ENCODE results near the gene PRAME. TPM values are rescaled to one million over a fixed set of nuclear protein-coding genes. Genes with fewer than 3 reads are reported as not detected.

PRAME gene
- total and polyA plus RNA-seq, 2 of the 13 experiments (the other 11 are each of a cell fraction or from before 2014, with no cell fraction given): 0.11 to 0.83 TPM

DNA sequence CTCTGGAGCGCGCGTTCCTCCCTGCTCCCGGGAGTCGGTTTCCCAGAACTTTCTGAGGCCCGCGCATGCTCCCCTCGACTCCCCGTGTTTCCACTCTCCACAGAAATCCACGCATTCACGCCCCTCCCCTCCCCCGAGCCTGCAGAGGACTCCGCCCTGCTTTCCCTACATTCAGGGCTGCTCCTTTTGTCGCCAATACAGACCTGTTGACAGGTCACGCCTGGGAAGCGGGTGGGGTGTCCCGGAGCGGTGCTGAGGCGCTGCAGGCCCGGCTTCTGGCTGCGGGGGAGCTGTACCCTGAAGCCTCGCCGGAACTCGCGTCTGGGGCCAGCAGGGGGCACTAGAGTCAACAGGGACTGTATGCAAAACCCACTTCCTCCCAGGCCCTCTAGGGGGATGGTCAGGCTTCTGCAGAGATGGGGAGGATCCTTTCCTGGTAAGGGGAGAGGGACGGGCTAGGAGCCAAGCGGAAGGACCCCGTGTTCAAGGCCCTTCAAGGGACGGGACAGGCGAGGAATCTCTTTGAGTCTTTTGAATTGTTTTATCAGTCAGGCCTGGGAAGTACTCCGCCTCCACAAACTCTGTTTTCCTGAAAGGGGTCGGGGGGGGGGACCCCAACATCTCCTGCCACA, at the start of gene PRAME (continued):
- TF ChIP-seq ARHGAP35 (CRISPR knock-in tag; IDR thresholded peaks at IDR 0.05; ENCODE audit: borderline replicate concordance) (no peak), SP1 (IDR thresholded peaks at IDR 0.05) (no peak), SP1 (CRISPR knock-in tag; IDR thresholded peaks at IDR 0.05) (no peak), RFXAP (CRISPR knock-in tag; IDR thresholded peaks at IDR 0.05; ENCODE audit: borderline replicate concordance) (no peak), ZNF263 (CRISPR knock-in tag; IDR thresholded peaks at IDR 0.05) (peak; percentile 91), FOXA3 (CRISPR knock-in tag; IDR thresholded peaks at IDR 0.05) (peak; percentile 46; the same call in 1 of the 2 replicates), GATAD2A (CRISPR knock-in tag; IDR thresholded peaks at IDR 0.05) (0 out of 2 replicates have a peak, but pooled peaks have one; percentile 19), SALL1 (CRISPR knock-in tag; IDR thresholded peaks at IDR 0.05) (peak; percentile 43; the same call in 1 of the 2 replicates), SOX5 (CRISPR knock-in tag; IDR thresholded peaks at IDR 0.05; ENCODE audit: borderline replicate concordance) (no peak), NR1H2 (CRISPR knock-in tag; IDR thresholded peaks at IDR 0.05; ENCODE audit: borderline replicate concordance, low read depth) (no peak), ZSCAN9 (CRISPR knock-in tag; IDR thresholded peaks at IDR 0.05; ENCODE audit: borderline replicate concordance) (no peak), PHF8 (CRISPR knock-in tag; IDR thresholded peaks at IDR 0.05) (peak; percentile 21; the same call in 1 of the 2 replicates)
- TF ChIP-seq, protein P1, sequence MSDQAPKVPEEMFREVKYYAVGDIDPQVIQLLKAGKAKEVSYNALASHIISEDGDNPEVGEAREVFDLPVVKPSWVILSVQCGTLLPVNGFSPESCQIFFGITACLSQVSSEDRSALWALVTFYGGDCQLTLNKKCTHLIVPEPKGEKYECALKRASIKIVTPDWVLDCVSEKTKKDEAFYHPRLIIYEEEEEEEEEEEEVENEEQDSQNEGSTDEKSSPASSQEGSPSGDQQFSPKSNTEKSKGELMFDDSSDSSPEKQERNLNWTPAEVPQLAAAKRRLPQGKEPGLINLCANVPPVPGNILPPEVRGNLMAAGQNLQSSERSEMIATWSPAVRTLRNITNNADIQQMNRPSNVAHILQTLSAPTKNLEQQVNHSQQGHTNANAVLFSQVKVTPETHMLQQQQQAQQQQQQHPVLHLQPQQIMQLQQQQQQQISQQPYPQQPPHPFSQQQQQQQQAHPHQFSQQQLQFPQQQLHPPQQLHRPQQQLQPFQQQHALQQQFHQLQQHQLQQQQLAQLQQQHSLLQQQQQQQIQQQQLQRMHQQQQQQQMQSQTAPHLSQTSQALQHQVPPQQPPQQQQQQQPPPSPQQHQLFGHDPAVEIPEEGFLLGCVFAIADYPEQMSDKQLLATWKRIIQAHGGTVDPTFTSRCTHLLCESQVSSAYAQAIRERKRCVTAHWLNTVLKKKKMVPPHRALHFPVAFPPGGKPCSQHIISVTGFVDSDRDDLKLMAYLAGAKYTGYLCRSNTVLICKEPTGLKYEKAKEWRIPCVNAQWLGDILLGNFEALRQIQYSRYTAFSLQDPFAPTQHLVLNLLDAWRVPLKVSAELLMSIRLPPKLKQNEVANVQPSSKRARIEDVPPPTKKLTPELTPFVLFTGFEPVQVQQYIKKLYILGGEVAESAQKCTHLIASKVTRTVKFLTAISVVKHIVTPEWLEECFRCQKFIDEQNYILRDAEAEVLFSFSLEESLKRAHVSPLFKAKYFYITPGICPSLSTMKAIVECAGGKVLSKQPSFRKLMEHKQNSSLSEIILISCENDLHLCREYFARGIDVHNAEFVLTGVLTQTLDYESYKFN (CRISPR knock-in tag; conservative IDR thresholded peaks at IDR 0.05): no peak
- TF ChIP-seq, protein P2, sequence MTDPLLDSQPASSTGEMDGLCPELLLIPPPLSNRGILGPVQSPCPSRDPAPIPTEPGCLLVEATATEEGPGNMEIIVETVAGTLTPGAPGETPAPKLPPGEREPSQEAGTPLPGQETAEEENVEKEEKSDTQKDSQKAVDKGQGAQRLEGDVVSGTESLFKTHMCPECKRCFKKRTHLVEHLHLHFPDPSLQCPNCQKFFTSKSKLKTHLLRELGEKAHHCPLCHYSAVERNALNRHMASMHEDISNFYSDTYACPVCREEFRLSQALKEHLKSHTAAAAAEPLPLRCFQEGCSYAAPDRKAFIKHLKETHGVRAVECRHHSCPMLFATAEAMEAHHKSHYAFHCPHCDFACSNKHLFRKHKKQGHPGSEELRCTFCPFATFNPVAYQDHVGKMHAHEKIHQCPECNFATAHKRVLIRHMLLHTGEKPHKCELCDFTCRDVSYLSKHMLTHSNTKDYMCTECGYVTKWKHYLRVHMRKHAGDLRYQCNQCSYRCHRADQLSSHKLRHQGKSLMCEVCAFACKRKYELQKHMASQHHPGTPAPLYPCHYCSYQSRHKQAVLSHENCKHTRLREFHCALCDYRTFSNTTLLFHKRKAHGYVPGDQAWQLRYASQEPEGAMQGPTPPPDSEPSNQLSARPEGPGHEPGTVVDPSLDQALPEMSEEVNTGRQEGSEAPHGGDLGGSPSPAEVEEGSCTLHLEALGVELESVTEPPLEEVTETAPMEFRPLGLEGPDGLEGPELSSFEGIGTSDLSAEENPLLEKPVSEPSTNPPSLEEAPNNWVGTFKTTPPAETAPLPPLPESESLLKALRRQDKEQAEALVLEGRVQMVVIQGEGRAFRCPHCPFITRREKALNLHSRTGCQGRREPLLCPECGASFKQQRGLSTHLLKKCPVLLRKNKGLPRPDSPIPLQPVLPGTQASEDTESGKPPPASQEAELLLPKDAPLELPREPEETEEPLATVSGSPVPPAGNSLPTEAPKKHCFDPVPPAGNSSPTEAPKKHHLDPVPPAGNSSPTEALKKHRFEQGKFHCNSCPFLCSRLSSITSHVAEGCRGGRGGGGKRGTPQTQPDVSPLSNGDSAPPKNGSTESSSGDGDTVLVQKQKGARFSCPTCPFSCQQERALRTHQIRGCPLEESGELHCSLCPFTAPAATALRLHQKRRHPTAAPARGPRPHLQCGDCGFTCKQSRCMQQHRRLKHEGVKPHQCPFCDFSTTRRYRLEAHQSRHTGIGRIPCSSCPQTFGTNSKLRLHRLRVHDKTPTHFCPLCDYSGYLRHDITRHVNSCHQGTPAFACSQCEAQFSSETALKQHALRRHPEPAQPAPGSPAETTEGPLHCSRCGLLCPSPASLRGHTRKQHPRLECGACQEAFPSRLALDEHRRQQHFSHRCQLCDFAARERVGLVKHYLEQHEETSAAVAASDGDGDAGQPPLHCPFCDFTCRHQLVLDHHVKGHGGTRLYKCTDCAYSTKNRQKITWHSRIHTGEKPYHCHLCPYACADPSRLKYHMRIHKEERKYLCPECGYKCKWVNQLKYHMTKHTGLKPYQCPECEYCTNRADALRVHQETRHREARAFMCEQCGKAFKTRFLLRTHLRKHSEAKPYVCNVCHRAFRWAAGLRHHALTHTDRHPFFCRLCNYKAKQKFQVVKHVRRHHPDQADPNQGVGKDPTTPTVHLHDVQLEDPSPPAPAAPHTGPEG (CRISPR knock-in tag; IDR thresholded peaks at IDR 0.05): no peak
- TF ChIP-seq, protein P3, sequence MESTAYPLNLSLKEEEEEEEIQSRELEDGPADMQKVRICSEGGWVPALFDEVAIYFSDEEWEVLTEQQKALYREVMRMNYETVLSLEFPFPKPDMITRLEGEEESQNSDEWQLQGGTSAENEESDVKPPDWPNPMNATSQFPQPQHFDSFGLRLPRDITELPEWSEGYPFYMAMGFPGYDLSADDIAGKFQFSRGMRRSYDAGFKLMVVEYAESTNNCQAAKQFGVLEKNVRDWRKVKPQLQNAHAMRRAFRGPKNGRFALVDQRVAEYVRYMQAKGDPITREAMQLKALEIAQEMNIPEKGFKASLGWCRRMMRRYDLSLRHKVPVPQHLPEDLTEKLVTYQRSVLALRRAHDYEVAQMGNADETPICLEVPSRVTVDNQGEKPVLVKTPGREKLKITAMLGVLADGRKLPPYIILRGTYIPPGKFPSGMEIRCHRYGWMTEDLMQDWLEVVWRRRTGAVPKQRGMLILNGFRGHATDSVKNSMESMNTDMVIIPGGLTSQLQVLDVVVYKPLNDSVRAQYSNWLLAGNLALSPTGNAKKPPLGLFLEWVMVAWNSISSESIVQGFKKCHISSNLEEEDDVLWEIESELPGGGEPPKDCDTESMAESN (CRISPR knock-in tag; conservative IDR thresholded peaks at IDR 0.05): 0 out of 2 replicates have a peak, but pooled peaks have one; percentile 40
- TF ChIP-seq, protein P4, sequence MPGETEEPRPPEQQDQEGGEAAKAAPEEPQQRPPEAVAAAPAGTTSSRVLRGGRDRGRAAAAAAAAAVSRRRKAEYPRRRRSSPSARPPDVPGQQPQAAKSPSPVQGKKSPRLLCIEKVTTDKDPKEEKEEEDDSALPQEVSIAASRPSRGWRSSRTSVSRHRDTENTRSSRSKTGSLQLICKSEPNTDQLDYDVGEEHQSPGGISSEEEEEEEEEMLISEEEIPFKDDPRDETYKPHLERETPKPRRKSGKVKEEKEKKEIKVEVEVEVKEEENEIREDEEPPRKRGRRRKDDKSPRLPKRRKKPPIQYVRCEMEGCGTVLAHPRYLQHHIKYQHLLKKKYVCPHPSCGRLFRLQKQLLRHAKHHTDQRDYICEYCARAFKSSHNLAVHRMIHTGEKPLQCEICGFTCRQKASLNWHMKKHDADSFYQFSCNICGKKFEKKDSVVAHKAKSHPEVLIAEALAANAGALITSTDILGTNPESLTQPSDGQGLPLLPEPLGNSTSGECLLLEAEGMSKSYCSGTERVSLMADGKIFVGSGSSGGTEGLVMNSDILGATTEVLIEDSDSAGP (CRISPR knock-in tag; IDR thresholded peaks at IDR 0.05; ENCODE audit: borderline replicate concordance): peak; percentile 37; the same call in 1 of the 2 replicates

Data from HepG2 (cell line).